Loucy (cell line): ENCODE measurements around the gene PLEKHG5.

Source experiments
- H2AFZ ChIP-seq: fragments of 200-600 bp; sonication (generic); 2 replicates; pipeline ENCODE4 v1.6.0; 2016; ENCODE audit warnings: antibody characterized with exemption, mild to moderate bottlenecking, low read length, moderate library complexity
- H3F3A ChIP-seq: fragments of 200-600 bp; 2 replicates; pipeline ENCODE4 v1.6.0; 2016; ENCODE audit warnings: antibody characterized with exemption, low read depth, mild to moderate bottlenecking
- H3K27me3 ChIP-seq: fragments of 200-600 bp; sonication (generic); 2 replicates; pipeline ENCODE4 v1.6.1; 2014; ENCODE audit warnings: low read length, mild to moderate bottlenecking; ENCODE audit not compliant: insufficient read depth, poor library complexity, severe bottlenecking
- H3K36me3 ChIP-seq: fragments of 200-600 bp; sonication (generic); 2 replicates; pipeline ENCODE4 v1.6.1; 2016; ENCODE audit warnings: low read length; ENCODE audit not compliant: insufficient read depth
- H3K4me1 ChIP-seq: fragments of 200-600 bp; sonication (generic); 2 replicates; pipeline ENCODE4 v1.5.1; 2014; ENCODE audit warnings: low read length, mild to moderate bottlenecking; ENCODE audit not compliant: insufficient read depth, poor library complexity, severe bottlenecking
- H3K4me2 ChIP-seq: fragments of 200-600 bp; sonication (generic); 2 replicates; pipeline ENCODE4 v1.6.0; 2014; ENCODE audit warnings: antibody characterized with exemption, low read length, low read depth, mild to moderate bottlenecking; ENCODE audit not compliant: poor library complexity, severe bottlenecking
- H3K4me3 ChIP-seq: fragments of 200-600 bp; sonication (generic); 2 replicates; pipeline ENCODE4 v1.5.1; 2014; ENCODE audit warnings: low read length, mild to moderate bottlenecking, mixed read lengths; ENCODE audit not compliant: poor library complexity, severe bottlenecking
- H3K79me2 ChIP-seq: fragments of 200-600 bp; sonication (generic); 2 replicates; pipeline ENCODE4 v1.6.1; 2014; ENCODE audit warnings: low read length; ENCODE audit not compliant: insufficient read depth
- H3K9ac ChIP-seq: fragments of 200-600 bp; sonication (generic); 2 replicates; pipeline ENCODE4 v1.6.0; 2014; ENCODE audit warnings: mild to moderate bottlenecking, low read depth, low read length, moderate library complexity; ENCODE audit not compliant: poor library complexity, severe bottlenecking
- H3K9me2 ChIP-seq: fragments of 200-600 bp; sonication (generic); replicated peaks from 2 replicates; pipeline ENCODE4 v1.6.1; 2016; ENCODE audit warnings: low read depth, low read length, mixed read lengths
- H3K9me3 ChIP-seq: fragments of 200-600 bp; sonication (generic); 2 replicates; pipeline ENCODE4 v1.6.1; 2014; ENCODE audit warnings: mild to moderate bottlenecking, antibody characterized with exemption, low read length, low read depth; ENCODE audit not compliant: insufficient read depth
- H4K20me1 ChIP-seq: fragments of 200-600 bp; sonication (generic); 2 replicates; pipeline ENCODE4 v1.6.0; 2014; ENCODE audit warnings: antibody characterized with exemption, low read length, mild to moderate bottlenecking; ENCODE audit not compliant: insufficient read depth, poor library complexity, severe bottlenecking
- CTCF ChIP-seq: fragments of 200-600 bp; sonication (generic); conservative IDR thresholded peaks from 2 replicates; pipeline ENCODE4 v1.5.1; 2014; ENCODE audit warnings: mild to moderate bottlenecking, antibody characterized with exemption, low read length
- EZH2phosphoT487 ChIP-seq: fragments of 200-600 bp; IDR thresholded peaks from 2 replicates; pipeline ENCODE4 v1.6.1; 2018; ENCODE audit warnings: antibody characterized with exemption, mild to moderate bottlenecking, moderate library complexity, borderline replicate concordance

PLEKHG5 gene

GRCh38 chr1:6491966-6492365 is 499 bp upstream of the PLEKHG5 start:
- Histone ChIP-seq H3K4me3 (peak overlapping the region; percentile 97), H4K20me1 (no peaks in the 10 kb centered on the region), H3K9me2 (no peaks in the 10 kb centered on the region), H3F3A (peaks cover 5% of the 10 kb centered on the region; the same call in 1 of the 2 replicates), H3K36me3 (no peaks in the 10 kb centered on the region), H3K9ac (peak overlapping the region; percentile 92), H2AFZ (no peak overlapping the region), H3K4me2 (peak overlapping the region; percentile 97), H3K4me1 (peaks cover 40% of the 10 kb centered on the region), H3K79me2 (0 out of 2 replicates have a peak, but pooled peaks cover 4% of the 10 kb centered on the region), H3K27me3 (no peaks in the 10 kb centered on the region), H3K9me3 (no peaks in the 10 kb centered on the region)
- no peak for TF ChIP-seq EZH2phosphoT487
- TF ChIP-seq CTCF = no peak

GRCh38 chr1:6491081-6491449 is 402 bp downstream of the PLEKHG5 start:
- H2AFZ ChIP-seq = peak overlapping the region; percentile 90
- peaks cover 5% of the 10 kb centered on the region; the same call in 1 of the 2 replicates for H3F3A ChIP-seq
- peak overlapping the region; percentile 97 for H3K4me2 ChIP-seq
- H3K4me1 ChIP-seq = peaks cover 35% of the 10 kb centered on the region
- H3K27me3 ChIP-seq = no peaks in the 10 kb centered on the region
- H3K9ac ChIP-seq = peak overlapping the region; percentile 92
- H3K4me3 ChIP-seq = peak overlapping the region; percentile 97
- no peaks in the 10 kb centered on the region for H3K9me3 ChIP-seq
- H4K20me1 ChIP-seq = no peaks in the 10 kb centered on the region
- no peaks in the 10 kb centered on the region for H3K9me2 ChIP-seq
- H3K36me3 ChIP-seq = no peaks in the 10 kb centered on the region
- 0 out of 2 replicates have a peak, but pooled peaks cover 4% of the 10 kb centered on the region for H3K79me2 ChIP-seq
- TF ChIP-seq CTCF = no peak
- TF ChIP-seq EZH2phosphoT487 = no peak

- no peaks in the 10 kb centered on the region for H3K9me2 ChIP-seq
- peaks cover 5% of the 10 kb centered on the region; the same call in 1 of the 2 replicates for H3F3A ChIP-seq
- no peaks in the 10 kb centered on the region for H3K9me3 ChIP-seq
- no peaks in the 10 kb centered on the region for H3K36me3 ChIP-seq
- H3K27me3 ChIP-seq = no peaks in the 10 kb centered on the region
- TF ChIP-seq EZH2phosphoT487 (no peak), CTCF (peak; percentile 46)
- no peaks in the 10 kb centered on the region for H4K20me1 ChIP-seq
- peak overlapping the region; percentile 97 for H3K4me3 ChIP-seq
- 0 out of 2 replicates have a peak, but pooled peaks cover 4% of the 10 kb centered on the region for H3K79me2 ChIP-seq
- H3K4me2 ChIP-seq = peak overlapping the region; percentile 97
- H2AFZ ChIP-seq = peak overlapping the region; percentile 90
- H3K9ac ChIP-seq = peak overlapping the region; percentile 92
- peaks cover 30% of the 10 kb centered on the region for H3K4me1 ChIP-seq
Observed at GRCh38 chr1:6490181-6491080, 1.0 kb downstream of the PLEKHG5 start.
